ENCODE measurements around the gene LEKR1. TPM values are rescaled to one million over a fixed set of nuclear protein-coding genes. Genes with fewer than 3 reads are reported as not detected.
"Not testable (repeated sequence)": the region's sequence is repeated elsewhere in the genome, so short reads cannot be mapped to it uniquely, and the experiment has no call there.

Gene LEKR1
- total RNA-seq, 4 donors from 2014 or later, result 6.3 to 7.5 (median 6.8) TPM

DNA sequence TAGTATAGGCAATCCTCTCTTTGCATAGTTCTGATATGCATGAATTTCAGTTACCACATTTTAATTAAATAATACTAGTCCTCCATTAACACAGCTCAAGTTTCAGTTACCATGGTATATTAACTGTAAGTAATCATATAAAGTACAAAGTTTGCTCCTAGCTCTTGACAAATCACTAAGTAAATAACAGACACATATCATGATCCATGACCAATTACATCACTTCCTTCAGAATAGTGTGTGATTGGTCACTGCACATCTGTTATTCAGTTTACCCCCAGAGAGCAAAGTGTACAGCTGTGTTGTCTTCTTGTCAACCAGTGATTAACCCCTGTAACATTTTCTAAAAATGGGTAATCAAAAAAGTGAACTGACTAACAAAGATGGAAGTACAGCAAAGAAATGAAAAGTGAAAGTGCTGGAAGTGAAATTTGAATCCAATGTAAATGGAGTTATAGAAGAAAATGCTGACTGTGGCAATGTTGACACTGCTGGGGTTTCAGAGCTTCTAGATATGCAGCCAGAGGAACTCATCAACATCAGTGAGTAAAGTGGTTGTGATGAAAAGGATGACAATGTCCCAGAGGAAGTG is 30.2 kb upstream of the LEKR1 start:
- Histone ChIP-seq H3K36me3 (no peaks in the 10 kb centered on the region), H3K9me3 (no peaks in the 10 kb centered on the region), H3K4me3 (replicated peaks in 1 of 3) (no peak overlapping the region), H3K27me3 (no peaks in the 10 kb centered on the region), H3K27ac (no peak overlapping the region), H3K4me1 (peaks cover 12 to 21% of the 10 kb centered on the region in 2 donors)
- DNase-seq, result no peak
- intact Hi-C loops (cut with DNase I), result no loop called here
- TF ChIP-seq POLR2A (IDR thresholded peaks at IDR 0.05) (no peak), CTCF (IDR thresholded peaks at IDR 0.05) (no peak)

DNA sequence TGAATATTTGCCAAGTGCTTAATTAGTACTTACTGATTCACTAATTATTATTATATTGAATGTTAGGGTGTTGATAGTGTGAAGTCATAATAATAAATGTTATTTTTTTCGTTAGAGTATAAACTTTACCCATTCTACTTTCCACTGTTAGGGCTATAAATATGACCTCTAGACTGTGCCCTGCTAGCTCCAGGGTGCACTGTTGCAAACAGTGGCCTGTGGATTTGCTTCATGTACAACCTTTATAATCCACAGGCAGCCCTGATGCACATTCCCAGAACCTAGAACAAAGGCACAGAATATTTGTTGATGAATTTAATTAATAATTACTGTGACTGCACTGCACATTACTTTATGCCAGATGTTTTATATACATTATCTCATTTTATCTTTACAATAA is 28.8 kb upstream of the LEKR1 start:
- intact Hi-C loops (cut with DNase I), result no loop called here
- Histone ChIP-seq H3K4me3 (replicated peaks in 1 of 3) (no peak overlapping the region), H3K27ac (no peak overlapping the region), H3K36me3 (no peaks in the 10 kb centered on the region), H3K27me3 (no peaks in the 10 kb centered on the region), H3K9me3 (no peaks in the 10 kb centered on the region), H3K4me1 (peaks cover 12 to 21% of the 10 kb centered on the region in 2 donors)
- TF ChIP-seq POLR2A (IDR thresholded peaks at IDR 0.05), result no peak
- no peak for TF ChIP-seq CTCF (IDR thresholded peaks at IDR 0.05)
- DNase-seq, result no peak
- 79 to 88% methylated on average over 1 of the region's 1 CpG for WGBS, 2 donors

- H3K36me3 ChIP-seq; H3K4me1 ChIP-seq; H3K27me3 ChIP-seq; DNase-seq; H3K9me3 ChIP-seq; H3K4me3 ChIP-seq (replicated peaks in 1 of 3); intact Hi-C loops (cut with DNase I); H3K27ac ChIP-seq: not testable (repeated sequence)
- 91 to 95% methylated on average over 4 of the region's 4 CpGs for WGBS, 2 donors
Observed at GRCh38 chr3:156800287-156800686, 25.9 kb upstream of the LEKR1 start.

- Histone ChIP-seq H3K27ac (no peak overlapping the region), H3K9me3 (no peaks in the 10 kb centered on the region), H3K4me1 (peaks cover 0 to 8% of the 10 kb centered on the region in 2 donors), H3K4me3 (replicated peaks in 1 of 3) (no peak overlapping the region), H3K27me3 (no peaks in the 10 kb centered on the region), H3K36me3 (no peaks in the 10 kb centered on the region)
- 93 to 98% methylated on average over 2 of the region's 2 CpGs for WGBS, 2 donors
- DNase-seq, result no peak
- intact Hi-C loops (cut with DNase I), result no loop called here
- TF ChIP-seq CTCF (IDR thresholded peaks at IDR 0.05) (no peak), POLR2A (IDR thresholded peaks at IDR 0.05) (no peak)
Observed at GRCh38 chr3:156801746-156802145, 24.4 kb upstream of the LEKR1 start.

GRCh38 chr3:156802821-156803606 is 23.1 kb upstream of the LEKR1 start:
- TF ChIP-seq CTCF (IDR thresholded peaks at IDR 0.05) (no peak), POLR2A (IDR thresholded peaks at IDR 0.05) (no peak)
- intact Hi-C loops (cut with DNase I), result no loop called here
- H3K9me3 ChIP-seq, result no peaks in the 10 kb centered on the region

More at GRCh38 chr3:156802821-156803606, 23.1 kb upstream of the LEKR1 start:
- H3K4me3 ChIP-seq (replicated peaks in 1 of 3), result no peak overlapping the region
- DNase-seq, result no peak
- H3K27ac ChIP-seq, result no peak overlapping the region
- H3K27me3 ChIP-seq, result no peaks in the 10 kb centered on the region
- peaks cover 0 to 8% of the 10 kb centered on the region in 2 donors for H3K4me1 ChIP-seq
- H3K36me3 ChIP-seq, result no peaks in the 10 kb centered on the region
